Endothelial cell of umbilical vein (primary cell): ENCODE measurements around the gene GLRX5. TPM values are rescaled to one million over a fixed set of nuclear protein-coding genes. Genes with fewer than 3 reads are reported as not detected.

Experiments used
- BruUV-seq: library from RNA; stranded (reverse); fragments of 400-500 nt; replicated peaks from 2 replicates; lab custom pipeline; 2021; lab: Mats Ljungman, UMichigan
- CTCF ChIA-PET: fragments of 300-600, 350-600 bp; sonication (Branson Sonifier 250); formaldehyde crosslinking; loops from one replicate; lab custom pipeline; 2021; ENCODE audit warnings: antibody characterized with exemption, inconsistent platforms; lab: Charles Lee
- POLR2A ChIA-PET: fragments of 300-600, 350-600 bp; sonication (Branson Sonifier 250); formaldehyde crosslinking; loops from one replicate; lab custom pipeline; 2021; ENCODE audit warnings: antibody characterized with exemption, inconsistent platforms; lab: Charles Lee
- DNase-seq: peaks from one replicate; pipeline ENCODE4 v3.0.0-alpha.2; 2011; ENCODE audit warnings: low read depth, low spot score
- FAIRE-seq: peaks from 2 replicates; lab custom pipeline; 2011; peaks lifted over from hg19 to GRCh38; lab: Jason Lieb, UNC
- H2AFZ ChIP-seq: 2 replicates; pipeline ENCODE4 v1.6.0; 2012; ENCODE audit warnings: low read depth, low read length, control low read depth, inconsistent platforms
- H3K27ac ChIP-seq: 2 replicates; pipeline ENCODE4 v1.5.1; 2011; ENCODE audit warnings: low read depth, mild to moderate bottlenecking, control low read depth, low read length, moderate library complexity; ENCODE audit not compliant: insufficient read depth
- H3K27me3 ChIP-seq, 2 experiments: 2 replicates each; pipeline versions ENCODE4 v1.6.0 to v1.6.1; 2011; ENCODE audit warnings: low read length in 2 of 2, mixed read lengths in 1 of 2; ENCODE audit not compliant: control insufficient read depth in 2 of 2, insufficient read depth in 2 of 2
- H3K36me3 ChIP-seq, 2 experiments: 2 replicates in 1 of 2; 3 replicates in 1 of 2; pipeline ENCODE4 v1.5.1; 2011; ENCODE audit warnings: low read length in 2 of 2, mild to moderate bottlenecking in 1 of 2, moderate library complexity in 1 of 2; ENCODE audit not compliant: control insufficient read depth in 2 of 2, insufficient read depth in 2 of 2; ENCODE audit errors: extremely low read depth in 1 of 2
- H3K4me1 ChIP-seq: 3 replicates; pipeline ENCODE4 v1.5.1; 2011; ENCODE audit warnings: mild to moderate bottlenecking, low read length; ENCODE audit not compliant: control insufficient read depth, insufficient read depth; ENCODE audit errors: extremely low read depth
- H3K4me2 ChIP-seq: 2 replicates; pipeline ENCODE4 v1.6.1; 2011; ENCODE audit warnings: low read length, control low read depth, mixed read lengths; ENCODE audit not compliant: insufficient read depth
- H3K4me3 ChIP-seq, 3 experiments: fragments of 200-600 bp in 1 of 3; sonication (generic), shearing (Covaris generic) in 1 of 3; replicated peaks in 1 of 3; 2 replicates each; pipeline ENCODE4 v1.5.1; 2011 to 2016; ENCODE audit warnings: control low read depth in 3 of 3, low read length in 3 of 3, mild to moderate bottlenecking in 2 of 3, inconsistent platforms in 1 of 3, low read depth in 1 of 3, moderate library complexity in 1 of 3; ENCODE audit not compliant: insufficient read depth in 1 of 3
- H3K79me2 ChIP-seq: 2 replicates; pipeline ENCODE4 v1.6.0; 2012; ENCODE audit warnings: low read length, inconsistent platforms; ENCODE audit not compliant: control insufficient read depth, insufficient read depth
- H3K9ac ChIP-seq: replicated peaks from 2 replicates; pipeline ENCODE3; 2011; ENCODE audit warnings: low read length, control low read depth; ENCODE audit not compliant: insufficient read depth; ENCODE audit errors: extremely low read depth
- H3K9me1 ChIP-seq: replicated peaks from 3 replicates; pipeline ENCODE4 v1.6.0; 2011; ENCODE audit warnings: mild to moderate bottlenecking, low read length; ENCODE audit not compliant: control insufficient read depth, insufficient read depth; ENCODE audit errors: extremely low read depth
- H3K9me3 ChIP-seq: replicated peaks from 2 replicates; pipeline ENCODE4 v1.5.1; 2012; ENCODE audit warnings: low read length, inconsistent platforms; ENCODE audit not compliant: control insufficient read depth, insufficient read depth
- H4K20me1 ChIP-seq: replicated peaks from 2 replicates; pipeline ENCODE3; 2011; ENCODE audit warnings: mild to moderate bottlenecking, low read length; ENCODE audit not compliant: control insufficient read depth, insufficient read depth; ENCODE audit errors: extremely low read depth
- CTCF ChIP-seq, 2 donors: IDR thresholded peaks; 1 replicate in 1 of 2; 2 replicates in 1 of 2; pipeline ENCODE4 v1.5.1; 2011; ENCODE audit warnings: low read length in 2 of 2, mild to moderate bottlenecking in 2 of 2, moderate library complexity in 2 of 2, control low read depth in 1 of 2, inconsistent platforms in 1 of 2, low read depth in 1 of 2; ENCODE audit not compliant: insufficient read depth in 1 of 2; ENCODE audit errors: extremely low read depth in 1 of 2
- EZH2 ChIP-seq: IDR thresholded peaks from 2 replicates; pipeline ENCODE4 v1.6.1; 2012; ENCODE audit warnings: borderline replicate concordance, low read depth, mild to moderate bottlenecking, moderate library complexity, low read length, inconsistent platforms; ENCODE audit not compliant: severe bottlenecking
- FOS ChIP-seq: IDR thresholded peaks from 2 replicates; pipeline ENCODE4 v1.6.1; 2011; ENCODE audit warnings: mild to moderate bottlenecking, low read length, moderate library complexity, borderline replicate concordance; ENCODE audit not compliant: insufficient read depth
- GATA2 ChIP-seq: IDR thresholded peaks from 2 replicates; pipeline ENCODE4 v1.7.0; 2011; ENCODE audit warnings: low read depth, mild to moderate bottlenecking, moderate library complexity, mixed read lengths, low read length; ENCODE audit not compliant: insufficient read length, insufficient read depth
- JUN ChIP-seq: IDR thresholded peaks from 2 replicates; pipeline ENCODE4 v1.6.1; 2011; ENCODE audit warnings: borderline replicate concordance, low read depth; ENCODE audit not compliant: insufficient read length, insufficient read depth
- MAX ChIP-seq: IDR thresholded peaks from 2 replicates; pipeline ENCODE4 v1.6.1; 2011; ENCODE audit not compliant: insufficient read depth, insufficient read length
- MYC ChIP-seq: IDR thresholded peaks from one replicate; pipeline ENCODE4 v1.6.1; 2011; ENCODE audit warnings: mild to moderate bottlenecking, low read depth, low read length
- POLR2A ChIP-seq: IDR thresholded peaks from 2 replicates; pipeline ENCODE4 v1.6.1; 2012; ENCODE audit warnings: low read depth, mild to moderate bottlenecking, control low read depth, low read length
- POLR2AphosphoS5 ChIP-seq: IDR thresholded peaks from 2 replicates; pipeline ENCODE4 v1.6.1; 2012; ENCODE audit warnings: low read depth, mild to moderate bottlenecking, control low read depth, low read length, moderate library complexity; ENCODE audit not compliant: insufficient read depth
- dilution Hi-C: fragments of 300-500 bp; cut with MboI; formaldehyde crosslinking; loops from one replicate; pipeline ENCODE4 v1.15.0; 2019; ENCODE audit warnings: low sequenced_read_pairs; ENCODE audit not compliant: extremely low pct_ligation_motif_present
- intact Hi-C: fragments of 100-400 bp; cut with micrococcal nuclease; formaldehyde crosslinking; loops from one replicate; pipeline ENCODE4 v1.10.0; 2022
- polyA plus RNA-seq, 4 experiments: library from polyadenylated mRNA; depleted of rRNA in 3 of 4; stranded (reverse) in 3 of 4; unstranded in 1 of 4; fragments of >200 nt; gene quantifications; 2 replicates each; pipeline versions ENCODE4 v1.2.1 to v1.2.3, GENCODE V29; 2011 to 2012; ENCODE audit warnings: missing spikeins in 1 of 4
- total RNA-seq: library from RNA; stranded (reverse); gene quantifications from 2 replicates; pipeline ENCODE4 v1.2.3, GENCODE V29; 2021

GLRX5 gene
- total and polyA plus RNA-seq, 2 donors (not counting 3 experiments of a cell fraction or from before 2014, with no cell fraction given), result 42.6 to 52.0 TPM

- peaks cover 6% of the 10 kb centered on the region for H3K79me2 ChIP-seq
- H3K27ac ChIP-seq, result no peak overlapping the region
- intact Hi-C loops (no loop called here), dilution Hi-C loops (no loop called here)
- peaks cover 39% of the 10 kb centered on the region for H3K4me1 ChIP-seq
- H3K27me3 ChIP-seq, result no peaks in the 10 kb centered on the region
- H3K4me2 ChIP-seq, result no peak overlapping the region
- TF ChIP-seq JUN (no peak), POLR2AphosphoS5 (no peak), POLR2A (no peak), GATA2 (no peak), FOS (no peak), MAX (no peak), EZH2 (no peak), MYC (no peak), CTCF (IDR thresholded peaks at IDR 0.05; ENCODE audit: extremely low read depth in 1 of 2, insufficient read depth in 1 of 2, low read depth in 1 of 2, low read length in 2 of 2) (no peak)
- no peaks in the 10 kb centered on the region for H3K9me3 ChIP-seq
- H3K36me3 ChIP-seq, result no peaks in the 10 kb centered on the region
- no peak overlapping the region for H3K9ac ChIP-seq
- CTCF ChIA-PET, result interaction anchor here (1.5 to 4.9 kb wide), 7 partner anchors 9 to 82 kb away, joined by 7 to 79 read pairs (median 12); partner anchors contain the start of gene SYNE3
- no peak overlapping the region for H2AFZ ChIP-seq
- POLR2A ChIA-PET, result no interaction called here
- DNase-seq (no peak), FAIRE-seq (no peak)
- no TSS peak for BruUV-seq
- H3K4me3 ChIP-seq, result no peak overlapping the region
- no peaks in the 10 kb centered on the region for H3K9me1 ChIP-seq
- no peaks in the 10 kb centered on the region for H4K20me1 ChIP-seq
These were observed 9.9 kb upstream of the GLRX5 start for GRCh38 chr14:95524706-95525512.
